Uterus (tissue), 4 donors: ENCODE data around the gene SETD3. TPM values are rescaled to one million over a fixed set of nuclear protein-coding genes. Genes with fewer than 3 reads are reported as not detected.

Source experiments
- DNase-seq, 2 donors: peaks; one replicate each; pipeline ENCODE4 v3.0.0-alpha.2; 2019 to 2020
- H3K27ac ChIP-seq, 2 donors: fragments of 200-600 bp; sonication (generic); 1 replicate in 1 of 2; 2 replicates in 1 of 2; pipeline ENCODE4 v1.5.1; 2016 to 2018
- H3K27me3 ChIP-seq, 2 donors: fragments of 200-600 bp; sonication (generic); one replicate each; pipeline ENCODE4 v1.5.1; 2018 to 2019; ENCODE audit warnings: control low read depth in 1 of 2
- H3K36me3 ChIP-seq, 2 donors: fragments of 200-600 bp; sonication (generic); one replicate each; pipeline ENCODE4 v1.5.1; 2019; ENCODE audit warnings: control low read depth in 1 of 2
- H3K4me1 ChIP-seq, 2 donors: fragments of 200-600 bp; sonication (generic); one replicate each; pipeline ENCODE4 v1.5.1; 2018 to 2019; ENCODE audit warnings: control low read depth in 1 of 2
- H3K4me3 ChIP-seq, 2 donors: fragments of 200-600 bp; sonication (generic); 1 replicate in 1 of 2; 2 replicates in 1 of 2; pipeline ENCODE4 v1.5.1; 2018 to 2019; ENCODE audit warnings: mild to moderate bottlenecking in 1 of 2
- H3K9me3 ChIP-seq, 2 donors: fragments of 200-600 bp; sonication (generic); one replicate each; pipeline ENCODE4 v1.5.1; 2019; ENCODE audit warnings: control low read depth in 1 of 2
- POLR2A ChIP-seq, 2 donors: fragments of 450-650 bp; IDR thresholded peaks; one replicate each; pipeline ENCODE4 v1.6.1; 2016; ENCODE audit warnings: antibody characterized with exemption in 2 of 2, mild to moderate bottlenecking in 1 of 2, moderate library complexity in 1 of 2
- intact Hi-C: fragments of 100-400 bp; cut with DNase I; formaldehyde crosslinking; loops from one replicate; pipeline ENCODE4 v1.15.1; 2023; ENCODE audit warnings: low total_unique reads
- total RNA-seq, 4 donors: library from RNA; depleted of rRNA in 3 of 4; stranded (reverse); fragments of >200 nt in 3 of 4; gene quantifications; one replicate each; pipeline versions ENCODE4 v1.1.0 to v1.2.4, GENCODE V29; 2014 to 2023
- TF ChIP-seq, protein P1 (sequence below), 4 experiments: fragments of 200-600 bp in 2 of 4; fragments of 450-650 bp in 2 of 4; sonication (generic) in 2 of 4; IDR thresholded peaks; one replicate each; pipeline ENCODE4 v1.5.1; 2016 to 2019; ENCODE audit warnings: antibody characterized with exemption in 4 of 4, mild to moderate bottlenecking in 2 of 4, moderate library complexity in 1 of 4
- donor health status: DM: yes; HTN: yes; CAD: no.

The SETD3 gene
- total RNA-seq, 4 donors from 2014 or later: 98.1 to 151 (median 121) TPM

DNA sequence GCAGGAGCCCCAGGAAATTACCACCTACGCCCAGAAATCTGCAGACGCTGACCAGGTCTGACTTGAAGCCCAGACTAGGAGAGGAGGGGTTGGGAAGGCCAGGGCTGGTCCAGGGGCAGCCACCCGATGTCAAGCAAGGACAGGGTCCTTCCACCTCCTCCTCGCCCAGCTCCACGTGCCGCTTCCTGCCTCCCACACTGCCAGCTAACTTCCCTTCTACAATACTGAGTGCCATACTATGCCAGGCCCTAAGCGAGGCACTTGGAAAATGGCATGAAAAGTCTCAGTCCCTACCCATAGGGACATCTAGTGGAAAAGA, 71.7 kb downstream of the SETD3 start:
- TF ChIP-seq POLR2A (IDR thresholded peaks at IDR 0.05): no peak
- TF ChIP-seq, protein P1, sequence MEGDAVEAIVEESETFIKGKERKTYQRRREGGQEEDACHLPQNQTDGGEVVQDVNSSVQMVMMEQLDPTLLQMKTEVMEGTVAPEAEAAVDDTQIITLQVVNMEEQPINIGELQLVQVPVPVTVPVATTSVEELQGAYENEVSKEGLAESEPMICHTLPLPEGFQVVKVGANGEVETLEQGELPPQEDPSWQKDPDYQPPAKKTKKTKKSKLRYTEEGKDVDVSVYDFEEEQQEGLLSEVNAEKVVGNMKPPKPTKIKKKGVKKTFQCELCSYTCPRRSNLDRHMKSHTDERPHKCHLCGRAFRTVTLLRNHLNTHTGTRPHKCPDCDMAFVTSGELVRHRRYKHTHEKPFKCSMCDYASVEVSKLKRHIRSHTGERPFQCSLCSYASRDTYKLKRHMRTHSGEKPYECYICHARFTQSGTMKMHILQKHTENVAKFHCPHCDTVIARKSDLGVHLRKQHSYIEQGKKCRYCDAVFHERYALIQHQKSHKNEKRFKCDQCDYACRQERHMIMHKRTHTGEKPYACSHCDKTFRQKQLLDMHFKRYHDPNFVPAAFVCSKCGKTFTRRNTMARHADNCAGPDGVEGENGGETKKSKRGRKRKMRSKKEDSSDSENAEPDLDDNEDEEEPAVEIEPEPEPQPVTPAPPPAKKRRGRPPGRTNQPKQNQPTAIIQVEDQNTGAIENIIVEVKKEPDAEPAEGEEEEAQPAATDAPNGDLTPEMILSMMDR (IDR thresholded peaks at IDR 0.05): no peak
- H3K4me1 ChIP-seq: no peaks in the 10 kb centered on the region
- H3K36me3 ChIP-seq: no peaks in the 10 kb centered on the region
- no peak overlapping the region for H3K4me3 ChIP-seq
- no peaks in the 10 kb centered on the region for H3K9me3 ChIP-seq
- no peak overlapping the region for H3K27ac ChIP-seq
- DNase-seq: no peak
- intact Hi-C loops: no loop called here
- no peaks in the 10 kb centered on the region for H3K27me3 ChIP-seq

DNA sequence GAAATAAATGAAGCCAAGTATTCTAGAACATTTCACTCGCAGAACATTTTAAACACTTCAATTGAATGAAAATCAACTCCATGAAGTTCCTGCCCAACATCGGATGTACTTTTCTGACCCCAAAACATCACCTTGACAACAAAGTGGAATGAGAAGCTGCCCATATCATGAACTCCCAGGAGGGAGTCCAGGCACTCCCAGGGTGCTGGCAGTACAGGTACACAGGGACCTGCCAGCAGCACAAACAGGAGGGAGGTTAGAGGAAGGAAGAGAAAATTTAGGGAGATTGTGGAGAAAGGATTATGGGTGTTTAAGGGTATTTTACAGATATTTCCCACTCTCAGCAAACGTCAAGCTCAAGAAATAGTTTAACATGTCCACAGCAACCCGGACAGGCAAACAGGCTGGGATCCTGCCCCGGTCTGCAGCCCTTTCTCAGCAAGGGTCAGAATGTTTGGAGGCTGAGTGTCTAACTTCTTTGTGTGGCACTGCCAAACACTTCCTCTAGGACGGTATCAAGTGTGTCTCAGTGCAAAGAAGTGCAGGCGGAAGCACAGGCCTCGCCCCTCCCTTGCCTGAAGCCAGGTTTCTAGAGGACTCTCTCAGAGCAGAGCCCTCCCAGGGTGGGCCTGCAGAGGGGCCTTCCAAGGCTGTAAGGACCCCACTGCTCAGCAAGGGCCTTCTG, 72.2 kb downstream of the SETD3 start:
- no peaks in the 10 kb centered on the region for H3K36me3 ChIP-seq
- no peaks in the 10 kb centered on the region for H3K9me3 ChIP-seq
- H3K27me3 ChIP-seq: no peaks in the 10 kb centered on the region
- intact Hi-C loops: no loop called here
- H3K4me1 ChIP-seq: no peaks in the 10 kb centered on the region
- no peak for DNase-seq
- no peak overlapping the region for H3K4me3 ChIP-seq
- H3K27ac ChIP-seq: no peak overlapping the region
- TF ChIP-seq, protein P1 (IDR thresholded peaks at IDR 0.05): no peak
- TF ChIP-seq POLR2A (IDR thresholded peaks at IDR 0.05): no peak

DNA sequence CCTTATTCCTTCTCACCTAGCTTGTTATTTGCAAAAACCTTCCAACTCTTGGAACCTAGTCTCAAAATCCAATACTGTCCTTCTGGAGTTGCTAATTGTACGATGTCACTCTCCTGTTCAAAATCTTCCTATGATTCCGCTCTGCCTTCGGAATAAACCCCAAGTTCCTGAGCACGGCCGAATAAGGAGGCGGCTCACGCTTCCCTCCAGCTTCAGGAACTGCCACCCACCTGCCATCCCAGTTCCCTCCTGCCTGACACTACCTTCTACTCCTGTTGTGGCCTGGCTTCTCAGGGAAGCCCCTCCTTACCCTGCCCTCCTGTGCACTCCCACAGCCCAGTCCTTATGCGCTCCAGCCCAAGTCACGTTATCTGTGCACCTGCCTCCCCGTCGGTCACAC, 73.2 kb downstream of the SETD3 start:
- no peaks in the 10 kb centered on the region for H3K36me3 ChIP-seq
- no peak overlapping the region for H3K4me3 ChIP-seq
- no peaks in the 10 kb centered on the region for H3K27me3 ChIP-seq
- H3K4me1 ChIP-seq: no peaks in the 10 kb centered on the region
- H3K27ac ChIP-seq: no peak overlapping the region
- H3K9me3 ChIP-seq: no peaks in the 10 kb centered on the region
- intact Hi-C loops: no loop called here
- TF ChIP-seq POLR2A (IDR thresholded peaks at IDR 0.05): no peak
- TF ChIP-seq, protein P1 (IDR thresholded peaks at IDR 0.05): no peak
- no peak for DNase-seq

DNA sequence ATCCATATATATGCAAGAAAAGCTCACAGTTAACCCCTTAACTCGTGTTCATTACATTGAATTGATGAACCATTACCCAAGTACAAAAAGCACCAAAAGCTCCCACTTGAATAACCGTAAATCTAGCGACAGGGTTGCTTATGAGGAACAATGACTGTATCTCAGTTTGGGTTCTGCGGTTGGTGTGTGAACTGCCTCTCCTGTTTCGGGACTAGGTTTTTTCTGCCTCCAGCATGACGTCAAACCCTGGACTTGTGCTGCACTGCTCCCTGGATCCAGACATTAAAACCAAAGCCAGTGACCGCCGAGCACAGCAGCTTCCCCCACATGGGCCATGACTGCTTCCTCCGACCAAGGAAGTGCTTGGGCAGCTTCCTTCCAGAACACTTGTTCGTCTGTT, 77.7 kb downstream of the SETD3 start:
- no peak overlapping the region for H3K27ac ChIP-seq
- H3K4me3 ChIP-seq: no peak overlapping the region
- intact Hi-C loops: no loop called here
- no peaks in the 10 kb centered on the region for H3K4me1 ChIP-seq
- H3K27me3 ChIP-seq: no peaks in the 10 kb centered on the region
- no peaks in the 10 kb centered on the region for H3K9me3 ChIP-seq
- no peak for TF ChIP-seq POLR2A (IDR thresholded peaks at IDR 0.05)
- TF ChIP-seq, protein P1 (IDR thresholded peaks at IDR 0.05): no peak
- H3K36me3 ChIP-seq: no peaks in the 10 kb centered on the region
- DNase-seq: no peak

DNA sequence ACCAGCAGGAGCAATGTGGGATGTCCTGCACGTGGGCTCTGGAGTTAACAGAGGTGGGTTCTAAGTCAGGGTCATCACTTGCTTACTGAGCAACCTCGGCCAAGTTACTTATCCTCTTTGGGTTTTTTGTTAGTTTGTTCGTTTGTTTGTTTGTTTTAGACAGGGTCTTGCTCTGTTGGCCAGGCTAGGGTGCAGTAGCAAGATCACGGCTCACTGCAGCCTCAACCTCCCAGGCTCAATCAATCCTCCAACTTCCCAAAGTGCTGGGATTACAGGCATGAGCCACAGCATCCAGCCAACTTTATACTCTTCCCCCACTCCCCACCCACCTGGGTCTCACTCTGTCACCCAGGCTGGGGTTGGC, 78.4 kb downstream of the SETD3 start:
- TF ChIP-seq POLR2A (IDR thresholded peaks at IDR 0.05): no peak
- TF ChIP-seq, protein P1 (IDR thresholded peaks at IDR 0.05): no peak
- intact Hi-C loops: no loop called here
- H3K36me3 ChIP-seq: no peaks in the 10 kb centered on the region

More for the DNA sequence above, 78.4 kb downstream of the SETD3 start:
- Histone ChIP-seq H3K27me3 (no peaks in the 10 kb centered on the region), H3K4me1 (no peaks in the 10 kb centered on the region), H3K9me3 (no peaks in the 10 kb centered on the region), H3K4me3 (no peak overlapping the region), H3K27ac (no peak overlapping the region)
- no peak for DNase-seq
